GM04503 (cell line): ENCODE measurements around the gene DEFB131B.
"Not testable (repeated sequence)": the region's sequence is repeated elsewhere in the genome, so short reads cannot be mapped to it uniquely, and the experiment has no call there.

Source experiments
- DNase-seq: peaks from one replicate; pipeline ENCODE4 v3.0.0-alpha.2; 2012; ENCODE audit warnings: low read depth

The DEFB131B gene, protein sequence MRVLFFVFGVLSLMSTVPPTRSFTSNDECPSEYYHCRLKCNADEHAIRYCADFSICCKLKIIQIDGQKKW

DNA sequence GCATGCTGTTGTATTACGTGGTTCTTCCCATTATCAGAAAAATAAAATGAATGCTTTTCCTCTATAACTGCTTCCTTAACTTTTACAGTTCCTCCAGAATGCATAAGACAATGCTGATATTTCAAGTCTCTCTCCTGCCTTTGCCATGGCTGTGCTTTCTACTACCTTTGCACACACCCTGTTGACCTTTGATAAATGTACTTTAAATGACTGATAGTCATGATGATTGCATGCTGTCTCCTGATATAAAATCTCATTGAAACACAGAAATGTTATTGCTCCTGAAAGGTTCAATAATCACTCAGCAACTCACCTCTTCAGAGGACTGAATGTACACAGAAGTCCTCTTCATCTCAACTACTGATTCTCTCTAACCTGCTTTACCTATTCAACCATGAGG lies at the start of gene DEFB131B:
TSS of gene DEFB131B (plus strand) at position 395 of the 400 bp plus-strand sequence. CDS start at position 395, 0 bp downstream.
- DNase-seq, result not testable (repeated sequence)

DNA sequence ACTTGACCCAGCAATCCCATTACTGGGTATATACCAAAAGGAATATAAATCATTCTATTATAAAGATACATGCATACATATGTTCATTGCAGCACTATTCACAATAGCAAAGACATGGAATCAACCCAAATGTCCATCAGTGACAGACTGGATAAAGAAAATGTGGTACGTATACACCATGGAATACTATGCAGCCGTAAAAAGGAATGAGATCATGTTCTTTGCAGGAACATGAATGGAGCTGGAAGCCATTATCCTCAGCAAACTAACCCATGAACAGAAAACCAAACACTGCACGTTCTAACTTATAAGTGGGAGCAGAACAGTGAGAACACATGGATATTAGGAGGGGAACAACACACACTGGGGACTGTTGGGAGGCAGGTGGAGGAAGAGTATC lies 49.0 kb upstream of the DEFB131B start:
- DNase-seq, result not testable (repeated sequence)

DNA sequence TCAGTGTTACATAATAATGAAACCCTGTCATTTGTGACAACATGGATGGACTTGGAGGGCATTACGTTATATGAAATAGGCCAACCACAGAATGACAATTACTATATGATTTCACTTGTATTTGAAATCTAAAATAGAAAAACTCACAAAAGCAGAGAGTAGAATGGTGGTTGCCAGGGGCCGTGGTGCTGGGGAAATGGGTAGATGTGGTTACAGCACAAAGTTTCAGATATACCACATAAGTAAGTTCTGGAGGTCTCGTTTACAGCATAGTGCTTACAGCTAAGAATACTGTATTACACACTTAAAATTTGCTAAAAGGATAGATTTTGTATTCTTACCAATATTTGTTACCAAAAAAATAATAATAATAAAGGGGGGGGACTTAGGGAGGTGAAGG lies 48.6 kb upstream of the DEFB131B start:
- DNase-seq, result not testable (repeated sequence)

DNA sequence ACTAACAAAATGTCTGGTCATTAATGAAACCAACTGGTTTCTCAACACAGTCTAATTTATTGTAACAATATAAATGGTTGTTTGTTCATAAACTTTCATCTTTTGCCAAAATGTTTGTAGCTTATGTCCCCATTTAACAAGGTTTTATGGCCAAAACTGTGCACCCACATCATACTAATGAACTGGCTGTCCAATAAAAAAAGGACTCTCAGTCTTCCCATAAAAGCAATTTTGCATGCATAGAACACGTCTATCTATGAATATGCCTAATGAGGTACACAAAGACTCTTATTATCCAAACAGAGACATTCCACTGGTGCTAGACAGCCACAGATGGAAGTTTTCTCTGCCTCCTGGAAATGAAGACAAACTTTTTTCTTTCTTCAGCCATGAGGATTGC lies 45.4 kb upstream of the DEFB131B start, which contains the start of gene DEFB108B:
TSS of gene DEFB108B (plus strand) at position 390 of the 400 bp plus-strand sequence. CDS start at position 390, 0 bp downstream.
- DNase-seq, result not testable (repeated sequence)

DNA sequence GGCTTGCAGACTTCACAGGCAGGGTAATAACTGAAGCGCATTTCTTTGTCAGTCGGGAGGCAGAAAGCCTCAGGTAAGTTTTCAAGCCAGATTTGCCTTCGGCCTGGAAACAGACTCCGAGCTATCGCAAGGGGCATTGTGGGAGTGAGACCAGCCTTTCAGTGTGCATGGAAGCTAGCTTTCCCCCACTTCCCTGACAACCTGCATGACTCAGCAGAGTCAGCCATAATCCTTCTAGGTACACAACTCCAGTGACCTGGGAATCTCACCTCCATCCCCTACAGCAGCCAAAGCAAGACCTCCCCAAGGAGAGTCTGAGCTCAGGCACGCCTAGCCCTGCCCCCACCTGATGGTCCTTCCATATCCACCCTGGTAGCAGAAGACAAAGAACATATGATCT lies 35.5 kb upstream of the DEFB131B start:
- DNase-seq, result not testable (repeated sequence)

DNA sequence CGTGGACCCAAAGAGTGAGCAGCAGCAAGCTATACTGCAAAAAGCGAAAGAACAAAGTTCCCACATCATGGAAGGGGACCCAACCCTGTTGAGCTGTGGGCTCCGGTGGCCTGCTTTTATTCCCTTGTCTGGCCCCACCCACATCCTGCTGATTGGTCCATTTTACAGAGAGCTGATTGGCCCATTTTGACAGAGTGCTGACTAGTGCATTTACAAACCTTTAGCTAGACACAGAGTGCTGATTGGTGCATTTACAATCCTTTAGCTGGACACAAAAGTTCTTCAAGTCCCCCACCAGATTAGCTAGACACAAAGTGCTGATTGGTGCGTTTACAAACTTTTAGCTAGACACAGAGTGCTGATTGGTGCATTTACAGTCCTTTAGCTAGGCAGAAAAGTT lies 34.9 kb upstream of the DEFB131B start:
- DNase-seq, result not testable (repeated sequence)

DNA sequence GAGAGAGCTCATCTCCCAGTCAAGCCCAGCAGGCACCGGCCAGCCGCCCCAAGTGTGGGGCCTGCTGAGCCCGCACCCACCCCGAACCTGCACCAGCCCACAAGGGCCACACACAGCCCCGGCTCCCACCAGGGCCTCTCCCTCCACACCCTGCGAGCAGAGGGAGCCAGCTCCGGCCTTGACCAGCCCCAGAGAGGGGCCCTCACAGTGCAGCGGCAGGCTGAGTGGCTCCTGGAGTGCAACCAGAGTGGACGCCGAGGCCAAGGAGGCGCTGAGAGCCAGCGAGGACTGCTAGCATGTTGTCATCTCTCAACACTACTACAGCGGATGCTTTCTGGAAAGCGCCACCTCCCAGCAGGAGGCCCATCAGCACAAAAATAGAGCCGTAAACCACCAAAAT lies 34.4 kb upstream of the DEFB131B start:
- DNase-seq, result no peak

DNA sequence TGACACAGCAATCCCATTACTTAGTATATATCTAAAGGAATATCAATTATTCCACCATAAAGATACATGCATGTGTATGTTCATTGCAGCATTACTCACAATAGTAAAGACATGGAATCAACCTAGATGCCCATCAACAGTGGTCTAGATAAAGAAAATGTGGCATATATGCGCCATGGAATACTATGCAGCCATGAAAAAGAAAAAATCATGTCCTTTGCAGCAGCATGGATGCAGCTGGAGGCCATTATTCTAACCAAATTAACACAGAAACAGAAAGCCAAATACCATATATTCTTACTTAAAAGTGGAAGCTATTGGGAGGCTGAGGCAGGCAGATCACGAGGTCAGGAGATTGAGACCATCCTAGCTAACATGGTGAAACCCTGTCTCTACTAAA lies 24.4 kb upstream of the DEFB131B start:
- not testable (repeated sequence) for DNase-seq

DNA sequence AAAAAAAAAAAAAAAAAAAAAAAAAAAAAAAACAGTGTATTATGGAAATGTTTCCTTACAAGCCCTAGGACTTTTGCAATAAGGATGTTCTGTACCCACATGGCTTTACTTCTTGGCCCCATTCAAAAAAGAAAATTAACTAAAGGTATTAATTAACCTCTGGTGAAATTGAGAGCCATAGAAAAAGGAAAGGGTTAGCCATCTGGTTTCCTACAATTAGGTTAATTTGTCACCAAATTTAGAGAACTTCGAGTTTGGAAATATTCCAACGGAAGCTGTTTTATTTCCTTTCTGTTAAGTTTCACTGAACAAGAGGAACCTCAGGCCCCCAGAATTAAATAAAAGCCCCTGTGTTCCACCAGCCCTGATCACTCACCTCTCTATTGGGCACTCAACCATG lies 22.4 kb upstream of the DEFB131B start:
- not testable (repeated sequence) for DNase-seq

DNA sequence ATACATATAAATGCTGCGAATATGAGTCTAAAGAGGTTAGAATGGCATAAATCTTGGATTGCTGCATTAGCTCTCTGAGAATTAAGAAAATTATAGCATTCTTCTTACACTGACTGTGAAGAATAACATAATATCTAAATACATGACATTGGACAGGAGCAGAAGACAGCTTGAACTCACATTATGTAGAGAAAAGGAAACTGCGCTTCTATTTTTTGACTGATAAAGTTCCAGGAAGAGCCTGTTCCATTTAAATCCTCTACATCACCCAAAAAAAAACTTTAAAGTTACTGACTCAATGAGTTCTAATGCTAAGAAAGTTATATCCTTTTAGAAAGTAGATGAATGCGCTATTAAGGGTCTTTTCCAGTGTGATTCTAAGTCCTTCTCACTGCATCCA lies 17.4 kb upstream of the DEFB131B start:
- not testable (repeated sequence) for DNase-seq

DNA sequence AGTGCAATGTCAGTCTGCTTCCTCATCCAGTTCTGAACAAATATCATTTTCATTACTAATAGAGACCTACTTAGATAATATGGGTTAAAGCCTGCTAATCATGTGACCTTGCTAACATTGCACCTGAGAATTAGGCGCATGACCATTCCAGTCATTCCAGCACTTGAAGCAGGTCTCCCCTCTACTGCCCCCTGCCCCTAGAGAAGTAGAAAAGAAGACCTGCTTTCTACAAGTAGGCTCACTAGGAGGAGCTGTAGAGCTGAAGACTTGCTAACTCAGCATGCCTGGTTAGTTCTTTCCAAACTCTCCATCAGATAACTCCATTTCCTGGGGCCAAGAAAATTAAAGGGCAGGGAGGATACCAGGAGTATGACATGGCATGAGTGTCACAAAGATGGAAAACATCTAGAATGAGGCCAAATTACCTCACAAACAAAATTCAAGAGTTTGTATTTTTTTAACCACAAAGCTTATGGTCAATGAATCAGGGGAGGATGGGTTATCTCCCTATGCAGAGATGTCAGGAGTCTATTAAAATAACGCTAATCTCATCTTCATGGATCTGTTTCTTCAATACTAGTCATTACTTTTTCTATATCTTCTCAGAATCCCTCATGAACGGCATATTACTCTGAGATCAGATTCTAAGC lies 14.2 kb upstream of the DEFB131B start:
- DNase-seq, result peak; percentile 19

DNA sequence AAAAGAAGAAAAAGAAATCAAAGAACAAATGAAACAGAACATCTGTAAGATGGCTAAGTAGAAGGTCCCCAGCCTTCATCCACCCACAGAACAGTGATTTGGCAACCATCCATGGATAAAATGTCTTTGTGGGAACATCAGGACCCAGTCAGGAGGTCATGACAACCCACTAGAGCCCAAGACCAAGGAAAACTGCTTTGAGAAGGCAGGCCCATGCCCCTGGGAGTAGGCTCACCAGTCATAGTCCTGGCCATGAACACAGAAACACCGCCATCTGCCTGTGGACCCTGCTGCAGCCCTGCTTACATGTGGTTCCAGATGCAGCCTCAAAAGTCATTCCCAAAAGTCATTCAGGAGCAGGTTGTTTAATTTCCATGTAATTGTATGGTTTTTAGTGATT lies 11.0 kb upstream of the DEFB131B start:
- not testable (repeated sequence) for DNase-seq

DNA sequence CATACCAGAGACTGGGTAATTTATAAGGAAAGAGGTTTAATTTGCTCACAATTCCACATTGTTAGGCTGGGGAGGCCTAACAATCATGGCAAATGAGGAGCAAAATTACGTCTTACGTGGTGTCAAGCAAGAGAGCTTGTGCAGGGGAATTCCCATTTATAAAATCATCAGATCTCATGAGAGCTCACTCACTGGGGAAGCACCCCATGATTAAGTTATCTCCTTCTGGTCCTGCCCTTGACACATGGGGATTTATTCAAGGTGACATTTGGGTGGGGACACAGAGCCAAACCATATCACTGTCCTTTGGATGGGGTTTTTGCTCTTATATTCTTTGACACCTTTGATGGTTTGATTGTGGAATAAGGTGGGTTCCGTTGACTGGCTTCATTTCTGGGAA lies 8.3 kb upstream of the DEFB131B start:
- not testable (repeated sequence) for DNase-seq

DNA sequence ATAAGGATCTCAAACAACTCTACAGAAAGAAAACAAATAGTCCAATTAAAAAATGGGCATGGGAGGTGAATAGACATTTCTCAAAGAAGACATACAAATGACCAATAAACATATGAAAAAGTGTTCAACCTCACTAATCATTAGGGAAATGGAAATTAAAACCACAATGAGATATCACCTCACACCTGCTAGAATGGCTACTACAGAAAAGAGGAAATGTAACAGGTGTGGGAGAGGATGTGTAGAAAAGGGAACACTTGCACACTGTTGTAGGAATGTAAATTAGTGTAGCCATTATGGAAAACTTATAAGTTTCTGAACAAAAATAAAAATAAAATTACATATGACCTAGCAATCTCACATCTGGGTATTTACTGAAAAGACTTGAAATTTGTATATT lies 7.6 kb upstream of the DEFB131B start:
- DNase-seq, result not testable (repeated sequence)

DNA sequence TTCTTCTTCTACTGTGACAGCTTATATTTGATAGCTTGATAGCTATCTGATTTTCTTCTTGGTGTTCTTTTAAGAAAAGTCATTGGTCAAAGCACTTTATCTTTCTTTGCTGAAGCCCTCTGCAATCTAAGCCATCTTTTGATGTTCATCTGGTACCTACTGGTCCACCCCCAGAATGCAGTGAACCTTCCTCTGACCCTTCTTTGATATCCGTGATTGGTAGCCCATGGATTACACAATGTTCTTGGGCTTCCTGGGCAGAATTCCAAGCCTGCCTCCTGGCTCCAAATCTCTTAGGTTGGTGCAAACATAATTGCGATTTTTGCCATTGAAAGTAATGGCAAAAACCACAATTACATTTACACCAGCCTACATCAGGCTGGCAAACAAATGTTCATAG lies 2.0 kb upstream of the DEFB131B start:
- not testable (repeated sequence) for DNase-seq

DNA sequence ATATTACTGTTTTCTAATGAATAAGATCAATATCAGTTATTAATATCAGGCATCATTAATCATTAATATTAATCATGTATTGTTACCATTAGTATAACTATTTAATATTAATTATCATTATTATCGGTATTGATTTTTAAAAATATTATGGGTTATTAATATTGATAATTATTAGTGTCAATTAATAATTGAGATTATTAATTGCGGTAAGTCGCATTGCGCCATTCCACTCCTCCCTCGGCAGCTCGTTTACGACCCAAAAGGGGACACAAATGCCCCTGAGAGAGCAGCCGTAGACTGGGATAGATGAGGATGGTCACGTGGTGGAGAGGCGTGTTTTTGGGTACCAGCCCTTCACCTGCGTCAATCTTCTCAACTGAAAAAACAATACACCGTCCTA lies 7.6 kb downstream of the DEFB131B start:
- not testable (repeated sequence) for DNase-seq

DNA sequence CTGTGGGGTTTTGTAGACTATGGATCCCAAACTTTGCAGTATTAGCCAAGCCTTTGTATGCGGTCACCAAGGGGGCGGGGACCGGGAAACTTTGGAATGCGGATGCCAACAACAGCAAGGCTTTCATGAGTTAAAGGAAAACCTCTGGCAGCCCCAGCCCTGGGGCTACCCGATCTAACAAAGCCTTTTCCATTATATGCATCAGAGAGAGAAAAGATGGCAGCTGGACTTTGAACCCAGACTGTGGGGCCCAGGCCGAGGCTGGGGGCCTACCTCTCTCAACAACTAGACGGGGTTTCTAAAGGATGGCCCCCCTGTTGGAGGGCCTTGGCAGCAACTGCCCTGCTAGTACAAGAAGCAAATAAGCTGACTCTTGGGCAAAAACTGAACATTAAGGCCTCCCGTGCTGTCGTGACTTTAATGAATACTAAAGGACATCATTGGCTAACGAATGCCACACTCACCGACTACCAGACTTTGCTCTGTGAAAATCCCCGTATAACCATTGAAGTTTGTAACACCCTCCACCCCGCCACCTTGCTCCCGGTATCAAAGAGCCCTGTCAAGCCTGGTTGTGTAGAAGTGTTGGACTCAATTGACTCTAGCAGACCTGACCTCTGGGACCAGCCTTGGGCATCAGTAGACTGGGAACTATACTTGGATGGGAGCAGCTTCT lies 10.2 kb downstream of the DEFB131B start:
- DNase-seq, result not testable (repeated sequence)

DNA sequence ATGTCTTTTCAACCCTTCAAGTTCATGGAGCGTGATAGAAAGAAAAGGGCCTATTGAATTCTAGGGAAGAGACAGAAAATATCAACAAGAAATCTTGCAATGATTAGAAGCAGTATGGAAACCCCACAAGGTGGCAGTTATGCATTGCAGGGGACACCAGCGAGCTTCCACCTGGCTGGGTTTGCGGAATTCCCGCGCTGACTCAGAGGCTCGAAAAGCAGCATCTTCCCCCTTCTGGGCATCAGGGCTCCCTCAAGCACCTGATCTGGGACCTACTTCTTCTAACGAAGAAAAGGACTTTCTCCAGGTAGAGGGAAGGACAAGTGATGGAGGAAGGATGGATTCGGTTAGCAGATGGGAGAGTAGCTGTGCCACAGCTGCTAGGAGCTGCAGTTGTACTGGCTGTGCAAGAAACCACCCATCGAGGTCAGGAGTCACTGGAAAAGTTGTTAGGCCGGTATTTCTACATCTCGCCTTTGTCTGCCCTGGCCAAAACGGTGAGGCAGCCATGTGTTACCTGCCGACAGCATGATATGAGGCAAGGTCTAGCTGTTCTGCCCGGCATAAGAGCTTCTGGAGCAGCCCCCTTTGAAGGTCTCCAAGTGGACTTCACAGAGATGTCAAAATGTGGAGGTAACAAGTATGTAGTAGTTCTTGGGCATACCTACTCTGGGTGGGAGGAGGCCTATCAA lies 11.1 kb downstream of the DEFB131B start:
- not testable (repeated sequence) for DNase-seq

DNA sequence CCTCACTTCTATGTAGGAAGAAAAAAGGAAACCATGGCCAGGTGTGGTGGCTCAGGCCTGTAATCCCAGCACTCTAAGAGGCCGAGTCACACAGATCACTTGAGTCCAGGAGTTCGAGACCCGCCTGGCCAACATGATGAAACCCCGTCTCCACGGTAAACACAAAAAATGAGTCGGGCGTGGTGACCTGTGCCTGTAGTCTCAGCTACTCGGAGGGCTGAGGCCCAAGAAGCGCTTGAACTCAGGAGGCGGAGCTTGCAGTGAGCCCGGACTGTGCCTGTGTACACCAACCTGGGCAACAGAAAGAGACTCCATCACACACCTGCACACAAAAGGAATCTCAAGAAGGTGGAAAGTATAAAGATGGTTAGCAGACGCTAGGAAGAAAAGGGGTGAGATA lies 17.7 kb downstream of the DEFB131B start:
- DNase-seq, result no peak

DNA sequence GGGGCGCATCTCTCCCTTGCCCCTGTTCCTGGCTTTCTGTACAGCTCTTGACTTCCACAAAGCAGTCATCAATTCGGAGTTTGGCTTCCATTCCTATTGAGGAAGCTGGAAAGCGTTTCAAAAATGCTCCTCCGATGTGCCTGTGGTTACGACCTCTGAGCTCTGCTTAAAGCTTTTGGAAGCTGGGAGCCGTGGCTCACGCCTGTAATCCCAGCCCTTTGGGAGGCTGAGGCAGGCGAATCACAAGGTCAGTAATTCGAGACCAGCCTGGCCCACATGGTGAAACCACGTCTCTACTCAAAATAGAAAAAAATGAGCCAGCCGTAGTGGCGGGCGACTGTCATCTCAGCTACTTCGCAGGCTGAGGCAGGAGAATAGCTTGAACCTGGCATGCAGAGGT lies 22.9 kb downstream of the DEFB131B start:
- peak; percentile 43 for DNase-seq

DNA sequence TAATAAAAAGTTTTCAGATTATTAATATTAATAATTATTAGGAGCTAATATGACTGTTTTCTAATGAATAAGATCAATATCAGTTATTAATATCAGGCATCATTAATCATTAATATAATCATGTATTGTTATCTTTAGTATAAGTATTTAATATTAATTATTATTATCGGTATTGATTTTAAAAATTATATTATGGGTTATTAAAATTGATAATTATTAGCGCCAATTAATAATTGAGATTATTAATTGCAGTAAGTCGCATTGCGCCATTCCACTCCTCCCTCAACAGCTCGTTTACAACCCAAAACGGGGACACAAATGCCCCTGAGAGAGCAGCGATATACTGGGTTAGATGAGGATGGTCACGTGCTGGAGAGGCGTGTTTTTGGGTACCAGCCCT lies 30.0 kb downstream of the DEFB131B start:
- DNase-seq, result no peak

DNA sequence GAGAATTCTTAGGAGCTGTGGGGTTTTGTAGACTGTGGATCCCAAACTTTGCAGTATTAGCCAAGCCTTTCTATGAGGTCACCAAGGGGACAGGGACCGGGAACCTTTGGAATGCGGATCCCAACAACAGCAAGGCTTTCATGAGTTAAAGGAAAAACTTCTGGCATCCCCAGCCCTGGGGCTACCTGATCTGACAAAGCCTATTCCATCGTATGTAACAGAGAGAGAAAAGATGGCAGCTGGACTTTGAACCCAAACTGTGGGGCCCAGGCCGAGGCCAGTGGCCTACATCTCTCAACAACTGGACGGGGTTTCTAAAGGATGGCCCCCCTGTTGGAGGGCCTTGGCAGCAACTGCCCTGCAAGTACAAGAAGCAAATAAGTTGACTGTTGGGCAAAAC lies 32.5 kb downstream of the DEFB131B start:
- not testable (repeated sequence) for DNase-seq
